ENCODE results near the gene SORCS2.

SORCS2 gene

GRCh38 chr4:7510538-7510937 is 318.2 kb downstream of the SORCS2 start:
- no peak for DNase-seq (ENCODE audit: low read depth)

GRCh38 chr4:7511525-7511924 is 319.2 kb downstream of the SORCS2 start:
- no peak for DNase-seq (ENCODE audit: low read depth)

GRCh38 chr4:7512428-7512827 is 320.1 kb downstream of the SORCS2 start:
- no peak for DNase-seq (ENCODE audit: low read depth)

- no peak for DNase-seq (ENCODE audit: low read depth)
Measured at GRCh38 chr4:7512946-7513345, 320.6 kb downstream of the SORCS2 start.

GRCh38 chr4:7513671-7514070 is 321.3 kb downstream of the SORCS2 start:
- no peak for DNase-seq (ENCODE audit: low read depth)

GRCh38 chr4:7514281-7514680 is 321.9 kb downstream of the SORCS2 start:
- DNase-seq (ENCODE audit: low read depth): no peak

GRCh38 chr4:7514789-7515188 is 322.5 kb downstream of the SORCS2 start:
- DNase-seq (ENCODE audit: low read depth): no peak

GRCh38 chr4:7515390-7515902 is 323.1 kb downstream of the SORCS2 start:
- no peak for DNase-seq (ENCODE audit: low read depth)

GRCh38 chr4:7516096-7516772 is 323.9 kb downstream of the SORCS2 start:
- no peak for DNase-seq (ENCODE audit: low read depth)

- DNase-seq (ENCODE audit: low read depth): no peak
Measured at GRCh38 chr4:7516773-7517144, 324.4 kb downstream of the SORCS2 start.

GRCh38 chr4:7518871-7519637 is 326.7 kb downstream of the SORCS2 start:
- DNase-seq (ENCODE audit: low read depth): no peak

- no peak for DNase-seq (ENCODE audit: low read depth)
Measured at GRCh38 chr4:7519638-7520376, 327.5 kb downstream of the SORCS2 start.

- no peak for DNase-seq (ENCODE audit: low read depth)
Measured at GRCh38 chr4:7521666-7522065, 329.3 kb downstream of the SORCS2 start.

GRCh38 chr4:7522452-7523220 is 330.3 kb downstream of the SORCS2 start:
- no peak for DNase-seq (ENCODE audit: low read depth)

GRCh38 chr4:7523526-7523925 is 331.2 kb downstream of the SORCS2 start:
- DNase-seq (ENCODE audit: low read depth): no peak

GRCh38 chr4:7524064-7524682 is 331.8 kb downstream of the SORCS2 start:
- DNase-seq (ENCODE audit: low read depth): no peak

GRCh38 chr4:7524843-7525242 is 332.5 kb downstream of the SORCS2 start:
- DNase-seq (ENCODE audit: low read depth): no peak

GRCh38 chr4:7526491-7526890 is 334.2 kb downstream of the SORCS2 start:
- DNase-seq (ENCODE audit: low read depth): no peak

- no peak for DNase-seq (ENCODE audit: low read depth)
Measured at GRCh38 chr4:7526929-7527535, 334.7 kb downstream of the SORCS2 start.

GRCh38 chr4:7529368-7530080 is 337.2 kb downstream of the SORCS2 start:
- DNase-seq (ENCODE audit: low read depth): no peak
